NCI-H226 (cell line): Measurements from ENCODE around the gene CIROP.

ENCODE experiments used
- DNase-seq: peaks from one replicate; pipeline ENCODE4 v3.0.0-alpha.2; 2015

CIROP gene

GRCh38 chr14:23063601-23064000 is 41.2 kb downstream of the CIROP start:
- DNase-seq, result no peak

- DNase-seq, result peak; percentile 97
These were observed 42.8 kb downstream of the CIROP start for GRCh38 chr14:23062002-23062401.

- no peak for DNase-seq
These were observed 44.1 kb downstream of the CIROP start for GRCh38 chr14:23060536-23061260.

GRCh38 chr14:23058654-23059504 is 45.9 kb downstream of the CIROP start:
- no peak for DNase-seq

GRCh38 chr14:23057757-23058653 is 46.8 kb downstream of the CIROP start:
- peak; percentile 59 for DNase-seq

GRCh38 chr14:23056956-23057756 is 47.6 kb downstream of the CIROP start, which contains the start of gene CDH24:
Gene CDH24, minus strand, starts transcription at chr14:23057520. Its CDS starts 1,787 bp downstream, at chr14:23055733.
- DNase-seq, result peak; percentile 77

- DNase-seq, result peak; percentile 53
These were observed 48.4 kb downstream of the CIROP start for GRCh38 chr14:23056145-23056955.

- DNase-seq, result no peak
These were observed 49.1 kb downstream of the CIROP start for GRCh38 chr14:23055621-23056144.

GRCh38 chr14:23055147-23055550 is 49.6 kb downstream of the CIROP start:
- DNase-seq, result no peak

- no peak for DNase-seq
These were observed 50.6 kb downstream of the CIROP start for GRCh38 chr14:23054000-23054811.

- DNase-seq, result no peak
These were observed 51.4 kb downstream of the CIROP start for GRCh38 chr14:23053426-23053825.

GRCh38 chr14:23052671-23053070 is 52.1 kb downstream of the CIROP start:
- no peak for DNase-seq

GRCh38 chr14:23052182-23052623 is 52.6 kb downstream of the CIROP start:
- DNase-seq, result no peak

GRCh38 chr14:23051141-23052057 is 53.4 kb downstream of the CIROP start:
- DNase-seq, result no peak
